Stimulated activated CD8-positive, alpha-beta memory T cell treated with anti-CD3 and anti-CD28 coated beads, Interleukin-4, amount 100 ng/mL, for 48 hours (primary cell): Measurements from ENCODE around the gene PID1.
"Not testable (repeated sequence)": the region's sequence is repeated elsewhere in the genome, so short reads cannot be mapped to it uniquely, and the experiment has no call there.

ENCODE experiments used
- DNase-seq: peaks from one replicate; pipeline ENCODE4 v3.0.0-alpha.2; 2020

PID1 gene

DNA sequence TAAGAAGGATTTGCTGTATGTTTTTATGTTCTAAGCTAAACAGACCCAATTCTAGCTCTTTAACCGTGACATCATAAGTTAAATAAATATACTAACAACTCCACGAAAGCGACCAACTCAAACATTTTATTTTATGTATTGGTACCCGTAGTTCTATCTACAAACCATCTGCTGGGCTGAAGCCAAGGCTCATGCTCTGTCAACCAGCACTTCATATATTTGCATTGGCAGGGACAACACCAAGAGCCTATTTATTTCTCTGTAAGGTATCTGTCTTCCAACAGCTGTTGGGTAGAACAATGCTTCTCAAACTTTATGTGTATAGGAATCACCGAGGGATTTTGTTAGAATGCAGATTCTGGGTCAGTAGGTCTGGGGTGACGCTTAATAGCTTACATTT lies 64.5 kb downstream of the PID1 start:
- DNase-seq = no peak

DNA sequence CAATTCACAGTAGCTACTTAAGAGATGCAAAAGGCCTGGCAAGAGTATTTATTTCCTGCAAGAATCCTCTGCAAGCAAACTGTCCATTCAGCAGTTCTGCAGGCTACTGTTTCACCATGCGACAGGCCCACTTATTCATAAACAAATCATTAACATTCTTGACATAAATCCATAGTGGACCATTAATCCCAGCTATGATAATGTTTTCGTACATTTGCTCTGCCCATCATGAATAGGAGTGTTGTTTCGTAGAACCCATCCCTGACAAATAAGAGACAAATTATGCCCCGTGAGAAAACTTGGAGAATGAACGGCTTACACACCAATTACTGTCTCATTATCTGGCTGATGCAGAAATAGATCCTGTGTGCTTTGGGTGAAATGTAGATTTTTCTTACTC lies 65.4 kb downstream of the PID1 start:
- no peak for DNase-seq

DNA sequence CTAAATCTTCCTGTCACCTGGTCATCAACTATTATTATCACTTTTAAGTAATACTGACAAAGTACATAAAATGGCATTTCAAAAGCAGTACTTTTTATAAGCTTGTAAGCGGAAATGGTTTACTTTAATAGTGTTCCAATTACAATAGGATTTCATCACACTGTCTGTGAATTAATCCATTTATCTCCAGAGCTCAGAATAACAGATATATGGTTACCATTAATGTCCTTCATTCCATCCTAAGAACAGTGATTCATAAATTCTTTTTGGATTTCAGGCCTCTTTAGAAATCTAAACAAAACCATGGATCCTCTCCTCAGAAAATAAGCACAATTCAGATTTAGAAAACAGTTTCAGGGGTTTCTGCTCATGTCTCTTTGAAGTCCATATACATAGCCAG lies 68.4 kb downstream of the PID1 start:
- DNase-seq = no peak

DNA sequence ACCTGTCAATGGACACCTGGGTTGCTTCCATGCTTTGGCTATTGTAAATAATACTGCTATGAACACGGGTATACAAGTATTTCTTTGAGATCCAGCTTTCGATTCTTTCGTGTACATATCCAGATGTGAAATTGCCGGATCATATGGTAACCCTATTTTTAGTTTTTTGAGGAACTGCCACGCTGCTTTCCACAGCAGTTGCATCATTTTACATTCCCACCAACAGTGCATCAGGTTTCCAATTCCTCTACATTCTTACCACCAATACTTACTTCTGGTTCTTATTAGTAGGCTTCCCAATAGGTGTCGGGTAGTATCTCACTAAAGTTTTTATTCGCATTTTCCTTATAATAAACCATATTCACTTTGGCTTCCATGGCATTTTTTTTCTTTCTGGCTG lies 69.6 kb downstream of the PID1 start:
- no peak for DNase-seq

DNA sequence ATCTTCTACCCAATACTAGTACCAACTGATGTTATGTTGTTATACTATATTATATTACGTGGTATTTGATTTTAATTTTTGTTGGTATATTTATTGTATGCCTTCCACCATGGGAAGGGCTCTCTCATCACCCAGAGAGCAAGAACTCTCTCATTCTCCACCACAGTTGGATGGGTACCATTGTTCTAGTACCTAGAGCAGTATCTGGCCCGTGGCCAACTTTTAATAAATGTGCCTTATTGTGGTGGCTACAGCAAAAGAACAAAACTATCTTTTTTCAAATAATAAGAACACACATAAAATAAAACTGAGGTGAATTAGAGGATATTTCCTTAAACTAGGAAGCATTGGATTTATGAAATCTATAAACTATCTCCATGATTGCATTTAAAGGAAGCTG lies 71.8 kb downstream of the PID1 start:
- no peak for DNase-seq

DNA sequence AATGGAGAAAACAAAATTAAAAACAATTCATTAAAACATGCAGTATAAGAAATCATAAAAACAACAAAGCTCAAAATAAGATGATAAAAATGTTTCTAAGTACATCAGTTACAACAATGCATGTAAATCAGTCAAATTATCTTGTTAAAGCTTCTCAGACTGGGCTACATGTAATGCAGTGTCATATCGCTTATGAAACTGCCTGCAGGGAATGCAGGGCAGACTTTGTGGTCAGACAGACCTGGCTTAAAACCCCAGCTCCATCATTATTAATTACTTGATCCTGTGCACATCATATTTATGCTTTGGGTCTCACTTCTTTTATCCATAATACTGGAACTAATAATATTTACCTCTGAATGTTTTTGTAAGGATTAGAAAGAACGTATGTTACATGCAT lies 74.6 kb downstream of the PID1 start:
- DNase-seq = no peak

DNA sequence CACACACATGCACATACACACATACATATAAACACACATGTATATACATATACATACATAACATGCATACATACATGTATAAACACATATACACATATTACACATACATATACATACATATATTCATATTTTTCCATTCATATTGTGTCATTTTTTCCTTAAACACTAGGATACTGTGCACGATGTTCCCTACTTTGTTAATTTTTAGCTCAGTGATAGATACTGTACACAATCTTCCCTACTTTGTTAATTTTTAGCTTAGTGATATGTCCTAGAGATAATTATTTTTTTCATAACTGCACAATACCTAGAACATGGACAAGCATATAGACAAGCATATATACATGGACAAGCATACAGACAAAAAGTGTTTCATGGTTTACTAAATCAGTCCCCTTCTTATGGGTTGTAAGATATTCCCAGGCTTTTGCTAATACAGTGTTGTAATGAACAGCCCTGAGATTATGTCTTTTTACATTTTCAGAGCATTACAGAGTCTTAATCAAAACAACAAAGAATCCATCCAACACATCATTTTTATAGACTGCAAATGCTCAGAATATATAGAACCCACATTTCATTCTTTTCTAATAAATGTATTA lies 75.6 kb downstream of the PID1 start:
- no peak for DNase-seq

DNA sequence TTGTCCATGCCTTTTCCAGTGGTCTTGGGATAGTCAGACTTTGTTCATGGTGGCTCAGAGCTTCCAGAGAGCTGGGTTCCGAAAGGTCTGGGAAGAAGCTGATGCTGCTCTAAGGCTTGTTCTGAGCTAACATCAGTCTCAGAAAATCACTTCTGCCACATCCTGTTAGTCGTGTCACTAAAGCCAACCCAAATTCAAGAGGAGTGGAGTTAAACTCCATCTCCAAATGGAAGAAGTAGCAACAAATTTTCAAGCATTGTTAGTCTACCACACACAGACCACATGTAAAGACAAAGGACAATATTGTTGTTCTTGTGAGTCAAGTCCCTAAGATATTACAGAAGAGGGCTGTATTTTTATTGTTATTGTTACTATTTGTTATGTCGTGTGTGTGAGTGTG lies 77.8 kb downstream of the PID1 start:
- DNase-seq = no peak

DNA sequence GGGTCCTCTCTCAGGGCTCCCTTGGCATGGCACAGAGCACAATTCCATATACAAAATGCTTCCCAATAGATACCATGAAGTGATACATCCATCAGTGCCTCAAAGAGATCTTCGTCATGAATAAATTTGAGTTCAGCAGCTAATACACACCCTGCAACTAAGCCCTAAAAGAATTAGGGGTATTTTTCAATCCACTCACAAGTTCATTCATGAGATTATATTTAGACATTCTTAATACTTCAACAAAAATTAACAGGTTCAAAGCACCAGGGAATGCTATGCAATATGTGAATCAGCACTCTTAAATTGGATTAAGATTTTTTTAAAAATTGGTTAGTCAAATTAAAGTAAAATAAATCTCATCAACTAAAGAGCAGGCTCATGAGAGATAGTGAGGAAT lies 79.7 kb downstream of the PID1 start:
- DNase-seq = no peak

DNA sequence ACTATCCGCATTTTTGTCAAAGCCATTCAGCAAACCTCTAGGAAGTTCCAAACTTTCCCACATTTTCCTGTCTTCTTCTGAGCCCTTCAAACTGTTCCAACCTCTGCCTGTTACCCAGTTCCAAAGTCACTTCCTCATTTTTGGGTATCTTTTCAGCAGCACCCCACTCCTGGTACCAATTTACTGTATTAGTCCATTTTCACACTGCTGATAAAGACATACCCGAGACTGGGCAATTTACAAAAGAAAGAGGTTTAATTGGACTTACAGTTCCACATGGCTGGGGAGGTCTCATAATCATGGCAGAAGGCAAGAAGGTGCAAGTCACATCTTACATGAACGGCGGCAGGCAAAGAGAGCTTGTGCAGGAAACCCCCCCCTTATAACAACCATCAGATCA lies 84.0 kb downstream of the PID1 start:
- DNase-seq = not testable (repeated sequence)

DNA sequence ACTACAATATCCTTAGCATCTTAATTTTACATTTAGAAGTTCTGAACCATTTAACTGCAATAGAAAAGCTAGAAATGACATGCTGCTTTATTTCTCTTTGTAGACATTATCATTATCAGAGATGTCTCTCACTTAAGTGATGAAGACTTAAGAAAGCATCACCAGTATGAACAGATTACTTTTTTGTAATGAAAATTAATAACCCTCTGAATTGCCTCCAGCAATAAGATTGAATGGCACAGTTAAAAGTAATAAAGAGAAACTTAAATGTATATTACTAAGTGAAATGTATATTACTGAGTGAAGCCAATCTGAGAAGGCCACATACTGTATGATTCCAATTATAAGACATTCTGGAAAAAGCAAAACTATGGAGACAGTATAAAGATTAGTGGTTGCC lies 89.4 kb downstream of the PID1 start:
- no peak for DNase-seq

DNA sequence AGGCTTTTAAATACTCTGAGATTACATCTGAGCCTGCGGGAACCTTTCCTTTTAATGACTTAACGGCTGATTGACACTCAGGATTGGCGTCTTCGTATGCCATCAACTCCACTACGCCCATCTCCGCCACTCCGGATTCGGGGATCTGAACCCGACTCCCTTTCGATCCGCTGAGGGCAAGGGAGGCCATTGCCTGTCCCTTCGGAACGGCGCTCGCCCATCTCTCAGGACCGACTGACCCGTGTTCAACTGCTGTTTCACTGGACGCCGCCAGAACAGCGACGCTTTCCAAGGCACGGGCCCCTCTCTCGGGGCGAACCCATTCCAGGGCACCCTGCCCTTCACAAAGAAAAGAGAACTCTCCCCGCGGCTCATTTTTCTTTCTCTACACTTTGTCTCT lies 90.4 kb downstream of the PID1 start:
- DNase-seq = no peak

DNA sequence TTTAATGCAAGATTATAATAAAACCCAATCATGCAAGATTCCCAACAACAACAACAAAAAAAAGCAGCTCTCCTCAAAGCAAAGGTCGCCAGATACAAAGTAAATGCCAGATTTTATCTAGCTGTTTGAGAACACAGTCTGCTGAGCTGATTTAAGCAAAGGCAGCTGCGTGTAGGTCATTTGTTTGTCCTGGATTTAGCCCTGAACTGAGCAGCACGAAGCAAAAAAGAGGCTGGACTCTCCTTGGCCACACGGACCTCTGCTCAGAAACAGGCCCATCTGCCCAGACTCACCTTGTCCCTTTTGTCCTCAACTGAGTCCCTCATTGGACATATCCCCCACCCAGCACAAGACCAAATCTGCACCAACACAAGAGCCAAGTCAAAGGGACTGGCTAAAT lies 91.5 kb downstream of the PID1 start:
- no peak for DNase-seq

DNA sequence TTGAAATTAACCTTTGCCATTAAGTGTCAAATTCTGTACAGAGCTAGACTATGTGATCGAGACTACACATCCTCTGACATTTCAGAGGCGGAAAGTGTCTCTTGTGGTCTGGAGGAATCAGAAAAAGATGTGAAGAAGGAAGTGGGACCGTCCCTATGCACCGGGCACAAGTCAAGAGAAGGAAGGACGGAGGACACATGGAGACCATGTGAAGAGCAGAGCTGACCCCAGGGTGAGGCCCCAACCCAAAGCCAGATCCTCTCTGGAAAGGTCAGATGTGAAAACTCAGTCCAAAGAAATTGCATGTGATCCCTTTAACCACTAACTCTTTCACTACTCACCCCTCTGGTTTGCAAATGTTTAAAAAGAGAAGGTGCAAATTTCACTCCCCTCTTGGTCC lies 92.4 kb downstream of the PID1 start:
- DNase-seq = no peak

DNA sequence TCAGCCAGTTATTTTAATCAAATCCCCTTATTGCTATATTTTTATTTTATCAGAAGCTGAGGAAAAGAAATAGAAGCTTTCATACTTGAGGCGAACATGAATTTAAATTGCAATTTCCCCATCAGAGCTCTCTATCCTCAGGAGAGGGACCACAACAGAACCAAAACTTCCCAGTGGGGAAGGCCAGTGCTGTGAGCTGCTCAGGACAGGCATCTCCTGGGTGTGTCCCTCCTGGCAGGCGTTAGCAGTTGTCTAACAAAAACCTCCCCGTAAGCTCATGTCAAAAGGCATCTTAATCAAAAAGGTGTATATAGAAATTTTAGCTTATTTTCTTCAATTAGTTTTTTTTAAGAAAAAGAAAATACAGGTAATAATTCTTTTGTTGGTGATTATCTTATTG lies 93.0 kb downstream of the PID1 start:
- no peak for DNase-seq

DNA sequence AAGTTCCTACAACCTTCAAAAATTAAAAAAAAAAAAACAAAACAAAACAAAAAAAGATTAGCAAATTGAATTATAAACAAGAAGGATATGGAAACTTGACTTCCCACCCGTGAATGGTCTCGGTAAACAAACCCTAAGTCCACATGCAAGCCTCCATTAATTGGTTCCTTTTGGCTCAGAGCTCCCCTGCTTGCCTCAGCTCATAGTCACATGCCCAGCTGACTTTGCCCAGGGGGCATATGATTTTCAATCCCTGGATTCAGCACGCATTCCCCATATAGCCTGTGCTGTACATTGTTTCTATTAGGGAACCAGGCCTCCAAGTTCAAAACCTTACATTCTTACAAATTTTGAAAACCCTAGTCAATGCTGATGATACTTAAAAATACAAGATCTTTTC lies 95.0 kb downstream of the PID1 start:
- no peak for DNase-seq

DNA sequence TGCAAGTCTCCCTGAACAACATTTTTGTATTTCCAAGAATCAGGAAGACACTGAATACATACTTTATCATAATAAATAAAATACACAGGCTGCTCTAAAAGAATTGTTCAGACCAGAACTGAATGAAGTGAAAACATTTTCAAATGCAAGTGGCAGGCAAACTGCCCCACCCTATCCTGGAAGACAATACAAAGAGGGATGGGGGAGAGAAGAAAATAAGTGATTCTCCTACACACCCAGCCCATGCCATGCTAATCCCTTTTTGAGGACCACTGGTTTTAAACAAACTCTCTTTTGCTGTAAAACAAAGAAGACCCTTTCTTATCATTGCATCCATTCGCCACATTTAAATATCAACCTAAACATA lies 95.6 kb downstream of the PID1 start:
- DNase-seq = no peak

DNA sequence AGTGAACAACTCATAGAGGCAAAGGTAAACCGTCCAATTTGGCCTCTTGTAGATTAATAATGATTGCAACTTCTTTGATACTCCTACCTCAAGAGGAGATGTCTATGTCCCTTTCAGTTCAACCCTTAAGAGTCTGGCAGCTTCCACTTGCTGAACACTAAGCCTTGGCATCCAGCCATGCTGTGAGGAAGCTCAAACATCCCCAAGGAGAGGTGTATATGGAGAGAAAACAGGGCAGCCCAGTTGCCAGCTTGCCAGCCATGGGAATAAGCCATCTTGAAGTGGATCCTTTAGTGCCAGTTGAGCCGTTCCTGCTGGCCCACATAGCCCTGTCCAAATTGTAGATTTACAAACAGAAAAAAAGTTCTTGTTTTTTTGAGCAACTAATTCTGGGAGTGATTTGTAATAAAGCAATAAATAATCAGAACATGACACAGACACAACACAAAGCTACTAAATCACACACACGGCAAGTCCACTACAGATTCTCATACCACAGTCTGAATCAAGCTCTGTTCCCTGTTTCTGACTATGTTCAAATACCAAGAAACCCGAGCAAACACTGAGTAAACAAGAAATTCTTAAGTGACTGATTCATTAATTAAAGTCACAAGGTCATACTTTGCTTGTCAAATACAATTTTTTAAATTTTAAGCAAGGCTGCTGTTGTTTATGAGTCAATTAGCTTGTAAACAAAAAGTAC lies 96.1 kb downstream of the PID1 start:
- DNase-seq = no peak

DNA sequence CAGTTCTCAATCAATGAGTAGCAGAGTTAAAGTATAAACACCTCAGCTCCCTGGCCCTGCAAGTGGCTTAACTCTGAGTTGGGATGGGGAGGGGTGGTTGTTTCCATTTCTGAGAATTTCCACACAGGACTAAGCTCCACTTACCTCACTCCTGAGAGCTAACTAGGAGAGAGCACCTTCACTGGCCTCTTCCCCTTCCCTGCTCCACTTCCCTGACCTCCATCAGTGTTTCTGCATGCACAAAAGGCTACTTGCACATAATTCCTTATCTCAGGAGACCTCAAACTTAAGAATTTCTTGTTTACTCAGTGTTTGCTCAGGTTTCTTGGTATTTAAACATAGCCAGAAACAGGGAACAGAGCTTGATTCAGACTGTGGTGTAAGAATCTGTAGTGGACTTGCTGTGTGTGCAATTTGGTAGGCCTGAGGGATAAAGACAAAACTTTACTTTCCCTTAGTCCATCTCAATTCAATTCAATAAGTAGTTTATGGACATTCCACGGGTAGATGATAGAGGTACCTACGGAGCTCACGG lies 97.2 kb downstream of the PID1 start:
- no peak for DNase-seq

DNA sequence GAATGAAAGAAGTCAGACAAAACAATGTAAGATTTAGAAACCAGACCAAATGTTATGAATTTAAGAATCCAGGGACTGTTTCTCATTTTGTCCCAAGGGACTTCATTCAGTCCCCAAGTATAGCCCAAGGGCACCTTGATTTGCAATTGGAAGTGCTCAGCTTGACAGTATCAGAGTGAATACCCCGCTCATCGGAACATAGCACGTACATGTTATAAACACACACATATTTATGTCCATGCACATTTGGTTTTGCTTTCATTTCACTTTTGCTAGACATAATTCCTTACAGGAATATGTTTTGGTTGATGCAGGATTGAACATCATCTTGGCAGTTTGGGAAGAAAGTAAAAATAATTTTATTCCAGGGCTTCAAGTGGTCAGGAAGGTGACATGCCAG lies 100.2 kb downstream of the PID1 start:
- no peak for DNase-seq

DNA sequence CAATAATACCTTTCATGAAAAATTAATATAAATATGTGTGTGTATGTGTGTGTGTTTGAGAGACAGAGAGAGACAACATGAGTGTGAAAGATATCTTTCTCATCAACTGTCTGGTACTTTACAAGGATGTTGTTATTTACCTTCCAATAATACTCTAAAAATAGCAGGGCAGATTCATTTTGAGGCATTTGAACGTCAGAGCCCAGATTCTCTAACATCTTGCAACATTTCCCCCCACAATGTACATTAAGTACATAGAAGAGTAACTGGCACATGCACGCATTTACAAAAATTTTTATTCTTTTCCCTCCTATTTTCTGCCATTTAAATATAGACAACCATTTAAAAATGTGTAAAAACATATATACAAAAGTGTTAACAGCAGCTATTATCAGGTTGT lies 100.9 kb downstream of the PID1 start:
- no peak for DNase-seq

DNA sequence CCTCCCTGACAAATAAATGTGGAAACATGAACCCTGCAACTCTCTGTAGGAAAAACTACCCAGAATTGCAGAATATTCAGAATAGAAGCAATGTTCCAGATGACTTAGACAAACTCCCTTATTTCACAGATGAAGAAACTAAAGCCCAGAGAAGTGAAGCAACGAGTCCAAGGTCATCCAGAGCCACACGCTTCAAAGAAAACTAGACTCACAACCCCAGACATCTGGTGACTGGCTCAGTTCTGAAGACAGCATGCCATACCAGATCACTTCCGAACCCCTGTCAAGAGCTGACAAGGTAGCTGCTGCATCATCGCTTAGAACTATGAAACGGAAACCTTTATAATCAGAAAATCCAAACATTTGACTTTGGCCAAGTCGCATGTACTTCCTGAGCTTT lies 101.3 kb downstream of the PID1 start:
- no peak for DNase-seq

DNA sequence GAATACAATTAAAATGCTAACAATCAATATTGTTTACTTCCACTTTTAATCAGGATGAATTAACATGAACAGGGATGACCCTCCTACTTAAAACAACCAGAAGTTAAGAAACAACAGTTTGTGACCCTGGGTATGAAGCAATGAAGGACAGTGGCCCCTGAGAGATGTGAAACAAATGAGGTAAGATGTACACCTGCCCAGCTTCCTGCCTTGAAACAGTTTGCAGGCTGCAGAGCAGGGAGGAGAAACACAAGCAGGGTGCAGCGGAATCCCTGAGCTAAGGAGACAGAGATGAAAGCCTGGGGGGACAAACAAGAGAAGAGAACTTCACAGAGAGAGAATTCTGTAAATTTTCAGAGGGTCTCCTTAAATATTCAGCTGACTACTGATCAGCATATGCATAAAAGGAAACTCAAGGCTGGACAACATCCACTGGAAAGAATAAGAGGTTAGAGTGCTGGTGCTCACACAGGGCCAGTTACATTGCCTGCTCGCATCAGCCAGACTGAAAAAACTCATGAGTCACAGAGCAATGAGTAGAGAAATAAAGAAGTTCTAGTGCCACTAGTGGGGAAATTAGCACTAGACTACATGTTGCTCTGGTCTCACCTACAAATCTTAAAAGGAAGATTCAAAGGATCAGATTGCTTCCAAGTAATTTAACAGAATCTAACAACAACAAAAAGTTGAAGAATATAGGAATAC lies 106.4 kb downstream of the PID1 start:
- no peak for DNase-seq

DNA sequence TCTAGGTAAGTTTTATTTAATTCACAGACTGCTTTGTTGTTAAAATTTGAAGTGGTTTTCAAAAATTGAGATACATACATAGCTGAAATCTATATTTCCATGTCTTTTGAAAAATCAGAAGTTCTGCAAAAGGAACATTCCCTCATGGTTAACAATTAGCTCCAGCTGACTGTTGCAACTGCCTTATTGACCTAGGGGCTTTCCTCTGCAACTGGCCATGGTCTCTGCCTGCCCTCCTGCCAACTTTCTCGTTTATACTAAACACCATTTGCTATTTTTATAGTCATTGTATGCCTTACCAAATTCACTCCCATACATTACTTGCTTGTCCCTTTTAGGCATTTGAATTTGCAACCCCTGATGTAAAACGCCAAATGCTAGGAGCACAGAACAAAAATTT lies 107.2 kb downstream of the PID1 start:
- no peak for DNase-seq

DNA sequence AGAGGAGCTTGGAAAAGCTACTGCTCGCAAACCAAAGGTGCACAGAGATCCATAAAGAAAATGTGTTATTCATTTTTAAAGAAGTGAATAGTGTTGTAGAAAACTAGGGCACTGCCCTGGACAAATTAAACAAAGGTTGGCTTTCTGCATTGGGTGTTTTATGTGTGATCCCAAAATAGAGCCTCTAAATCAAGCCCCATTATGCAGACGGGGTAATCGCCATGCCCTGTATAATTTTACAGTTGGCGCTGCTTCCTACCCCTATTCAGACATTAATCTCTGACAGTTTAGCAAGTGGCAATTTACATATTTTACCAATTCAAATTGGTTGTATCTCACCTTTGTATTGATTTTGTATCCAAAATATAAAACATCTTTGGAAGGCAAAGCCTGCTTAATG lies 109.1 kb downstream of the PID1 start:
- DNase-seq = no peak
